Uterus (tissue), 2 donors: ENCODE measurements around the gene CD47.

Source experiments
- POLR2A ChIP-seq, 2 donors: fragments of 450-650 bp; IDR thresholded peaks; one replicate each; pipeline ENCODE4 v1.6.1; 2016; ENCODE audit warnings: antibody characterized with exemption in 2 of 2, mild to moderate bottlenecking in 1 of 2, moderate library complexity in 1 of 2
- TF ChIP-seq, protein P1 (sequence below), 4 experiments: fragments of 200-600 bp in 2 of 4; fragments of 450-650 bp in 2 of 4; sonication (generic) in 2 of 4; IDR thresholded peaks; one replicate each; pipeline ENCODE4 v1.5.1; 2016 to 2019; ENCODE audit warnings: antibody characterized with exemption in 4 of 4, mild to moderate bottlenecking in 2 of 4, moderate library complexity in 1 of 4

DNA sequence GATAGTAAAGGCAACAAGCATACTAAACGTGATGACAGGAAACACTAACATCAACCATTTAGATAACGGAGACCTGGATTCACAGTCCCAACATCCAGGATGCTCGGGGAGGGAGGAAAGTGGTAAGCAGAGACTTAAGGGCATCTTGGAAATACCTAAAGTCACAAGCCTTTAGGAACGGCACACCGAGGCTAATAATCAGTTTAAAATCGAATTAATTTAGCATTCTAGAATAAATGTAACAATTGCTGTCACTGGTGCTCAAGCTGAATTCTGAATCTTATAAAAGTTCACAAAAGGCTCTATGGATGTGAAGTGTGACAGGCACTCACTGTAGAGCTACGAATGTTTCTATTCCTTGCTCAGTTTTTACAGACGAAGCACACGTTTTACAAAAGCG is 1.3 kb downstream of the CD47 start:
- TF ChIP-seq, protein P1, sequence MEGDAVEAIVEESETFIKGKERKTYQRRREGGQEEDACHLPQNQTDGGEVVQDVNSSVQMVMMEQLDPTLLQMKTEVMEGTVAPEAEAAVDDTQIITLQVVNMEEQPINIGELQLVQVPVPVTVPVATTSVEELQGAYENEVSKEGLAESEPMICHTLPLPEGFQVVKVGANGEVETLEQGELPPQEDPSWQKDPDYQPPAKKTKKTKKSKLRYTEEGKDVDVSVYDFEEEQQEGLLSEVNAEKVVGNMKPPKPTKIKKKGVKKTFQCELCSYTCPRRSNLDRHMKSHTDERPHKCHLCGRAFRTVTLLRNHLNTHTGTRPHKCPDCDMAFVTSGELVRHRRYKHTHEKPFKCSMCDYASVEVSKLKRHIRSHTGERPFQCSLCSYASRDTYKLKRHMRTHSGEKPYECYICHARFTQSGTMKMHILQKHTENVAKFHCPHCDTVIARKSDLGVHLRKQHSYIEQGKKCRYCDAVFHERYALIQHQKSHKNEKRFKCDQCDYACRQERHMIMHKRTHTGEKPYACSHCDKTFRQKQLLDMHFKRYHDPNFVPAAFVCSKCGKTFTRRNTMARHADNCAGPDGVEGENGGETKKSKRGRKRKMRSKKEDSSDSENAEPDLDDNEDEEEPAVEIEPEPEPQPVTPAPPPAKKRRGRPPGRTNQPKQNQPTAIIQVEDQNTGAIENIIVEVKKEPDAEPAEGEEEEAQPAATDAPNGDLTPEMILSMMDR (IDR thresholded peaks at IDR 0.05), result no peak
- no peak for TF ChIP-seq POLR2A (IDR thresholded peaks at IDR 0.05)
